H9 (cell line): ENCODE measurements around the gene LRRC41. TPM values are rescaled to one million over a fixed set of nuclear protein-coding genes. Genes with fewer than 3 reads are reported as not detected.

Experiments
- DNase-seq: peaks from one replicate; pipeline ENCODE4 v3.0.0-alpha.2; 2017
- H2AFZ ChIP-seq: one replicate; pipeline ENCODE4 v1.6.1; 2013; ENCODE audit warnings: mild to moderate bottlenecking, low read length, control low read depth, moderate library complexity
- H2AK5ac ChIP-seq: 2 replicates; pipeline ENCODE4 v1.6.1; 2013; ENCODE audit warnings: low read length, control low read depth, mixed read lengths; ENCODE audit not compliant: insufficient read length
- H2BK120ac ChIP-seq: one replicate; pipeline ENCODE4 v1.6.1; 2013; ENCODE audit warnings: low read depth, mild to moderate bottlenecking, low read length, control low read depth, inconsistent platforms; ENCODE audit not compliant: poor library complexity, severe bottlenecking
- H2BK12ac ChIP-seq: 2 replicates; pipeline ENCODE4 v1.6.1; 2013; ENCODE audit warnings: low read length, control low read depth, mixed read lengths, low read depth; ENCODE audit not compliant: insufficient read length
- H2BK15ac ChIP-seq: 2 replicates; pipeline ENCODE4 v1.6.1; 2013; ENCODE audit warnings: low read depth, low read length, control low read depth
- H2BK20ac ChIP-seq: one replicate; pipeline ENCODE4 v1.6.1; 2013; ENCODE audit warnings: low read depth, mild to moderate bottlenecking, low read length, control low read depth, inconsistent platforms; ENCODE audit not compliant: poor library complexity, severe bottlenecking
- H2BK5ac ChIP-seq: 2 replicates; pipeline ENCODE4 v1.6.1; 2013; ENCODE audit warnings: low read length, control low read depth, mixed read lengths; ENCODE audit not compliant: insufficient read length
- H3K14ac ChIP-seq: 2 replicates; pipeline ENCODE4 v1.6.1; 2013; ENCODE audit warnings: low read length, control low read depth; ENCODE audit not compliant: insufficient read depth
- H3K18ac ChIP-seq: 2 replicates; pipeline ENCODE4 v1.6.1; 2013; ENCODE audit warnings: low read depth, mild to moderate bottlenecking, mixed read lengths, low read length, control low read depth; ENCODE audit not compliant: insufficient read length
- H3K23ac ChIP-seq: 2 replicates; pipeline ENCODE4 v1.6.1; 2013; ENCODE audit warnings: low read length, control low read depth, mixed read lengths, low read depth; ENCODE audit not compliant: insufficient read length
- H3K23me2 ChIP-seq: 2 replicates; pipeline ENCODE4 v1.6.1; 2013; ENCODE audit warnings: low read depth, mild to moderate bottlenecking, mixed read lengths, low read length, control low read depth; ENCODE audit not compliant: insufficient read length, poor library complexity, severe bottlenecking
- H3K27ac ChIP-seq: 2 replicates; pipeline ENCODE4 v1.5.1; 2013; ENCODE audit warnings: low read length, control low read depth, mixed read lengths, low read depth; ENCODE audit not compliant: insufficient read length
- H3K27me3 ChIP-seq: 2 replicates; pipeline ENCODE4 v1.6.1; 2013; ENCODE audit warnings: low read length, control low read depth, inconsistent platforms; ENCODE audit not compliant: insufficient read depth
- H3K4ac ChIP-seq: 2 replicates; pipeline ENCODE4 v1.6.1; 2013; ENCODE audit warnings: low read depth, mild to moderate bottlenecking, control low read depth, inconsistent platforms, low read length, moderate library complexity
- H3K4me1 ChIP-seq: 2 replicates; pipeline ENCODE4 v1.6.1; 2013; ENCODE audit warnings: low read length, control low read depth, inconsistent platforms; ENCODE audit not compliant: insufficient read depth
- H3K4me2 ChIP-seq: 2 replicates; pipeline ENCODE4 v1.6.1; 2013; ENCODE audit warnings: low read length, control low read depth, mixed read lengths; ENCODE audit not compliant: insufficient read length, insufficient read depth
- H3K56ac ChIP-seq: 2 replicates; pipeline ENCODE4 v1.6.1; 2013; ENCODE audit warnings: low read depth, mild to moderate bottlenecking, mixed read lengths, low read length, control low read depth; ENCODE audit not compliant: insufficient read length
- H3K79me1 ChIP-seq: 2 replicates; pipeline ENCODE4 v1.6.1; 2013; ENCODE audit warnings: low read depth, mild to moderate bottlenecking, moderate library complexity, low read length, control low read depth, inconsistent platforms; ENCODE audit not compliant: insufficient read depth, poor library complexity, severe bottlenecking
- H3K79me2 ChIP-seq: 2 replicates; pipeline ENCODE4 v1.6.1; 2013; ENCODE audit warnings: low read length, control low read depth, inconsistent platforms; ENCODE audit not compliant: insufficient read depth
- H3K9ac ChIP-seq: 2 replicates; pipeline ENCODE4 v1.6.1; 2013; ENCODE audit warnings: low read length, control low read depth, mixed read lengths; ENCODE audit not compliant: insufficient read length; ENCODE audit errors: extremely low read depth
- H3K9me3 ChIP-seq: one replicate; pipeline ENCODE4 v1.6.1; 2013; ENCODE audit warnings: low read depth, low read length, inconsistent platforms; ENCODE audit not compliant: control insufficient read depth
- H3T11ph ChIP-seq: one replicate; pipeline ENCODE4 v1.6.1; 2013; ENCODE audit warnings: mild to moderate bottlenecking, low read length, control low read depth, inconsistent platforms
- H4K20me1 ChIP-seq: one replicate; pipeline ENCODE4 v1.6.1; 2013; ENCODE audit not compliant: control insufficient read depth, insufficient read length, insufficient read depth
- H4K5ac ChIP-seq: 2 replicates; pipeline ENCODE4 v1.6.1; 2013; ENCODE audit warnings: low read depth, mild to moderate bottlenecking, mixed read lengths, low read length, control low read depth; ENCODE audit not compliant: insufficient read length
- H4K8ac ChIP-seq: replicated peaks from 2 replicates; pipeline ENCODE4 v1.6.1; 2013; ENCODE audit warnings: low read length, control low read depth, mixed read lengths, low read depth; ENCODE audit not compliant: insufficient read length
- H4K91ac ChIP-seq: 2 replicates; pipeline ENCODE4 v1.6.1; 2013; ENCODE audit warnings: low read depth, mild to moderate bottlenecking, moderate library complexity, mixed read lengths, low read length, control low read depth; ENCODE audit not compliant: insufficient read length
- H3K27ac Mint-ChIP-seq, 3 experiments: 2 replicates in 2 of 3; 3 replicates in 1 of 3; pipeline ENCODE4 v1.8.0; 2020 to 2021; ENCODE audit warnings: mixed read lengths in 3 of 3, mild to moderate bottlenecking in 1 of 3, moderate library complexity in 1 of 3
- H3K27me3 Mint-ChIP-seq: 2 replicates; pipeline ENCODE4 v1.8.0; 2021; ENCODE audit warnings: low read depth, mild to moderate bottlenecking, moderate library complexity, mixed read lengths
- H3K36me3 Mint-ChIP-seq, 3 experiments: 2 replicates in 2 of 3; 3 replicates in 1 of 3; pipeline ENCODE4 v1.8.0; 2020 to 2021; ENCODE audit warnings: low read depth in 3 of 3, mixed read lengths in 3 of 3; ENCODE audit not compliant: insufficient read depth in 1 of 3
- H3K4me1 Mint-ChIP-seq, 2 experiments: 2 replicates each; pipeline ENCODE4 v1.8.0; 2020; ENCODE audit warnings: mixed read lengths in 2 of 2
- H3K4me3 Mint-ChIP-seq, 2 experiments: 2 replicates in 1 of 2; 3 replicates in 1 of 2; pipeline ENCODE4 v1.8.0; 2020 to 2021; ENCODE audit warnings: mild to moderate bottlenecking in 2 of 2, mixed read lengths in 2 of 2, moderate library complexity in 1 of 2
- H3K9me3 Mint-ChIP-seq, 2 experiments: 2 replicates in 1 of 2; 3 replicates in 1 of 2; pipeline ENCODE4 v1.8.0; 2020; ENCODE audit warnings: mild to moderate bottlenecking in 2 of 2, mixed read lengths in 2 of 2, moderate library complexity in 1 of 2
- WGBS: extraction: QIAGEN DNeasy Blood & Tissue Kit; methylation state at CpG from one replicate; pipeline ENCODE4 v1.1.7; 2013; ENCODE audit warnings: missing lambda C conversion rate, low lambda C conversion rate, mixed read lengths; ENCODE audit not compliant: insufficient read length; ENCODE audit errors: extremely low coverage; 5-methylcytosine and 5-hydroxymethylcytosine counted together
- total RNA-seq: library from RNA; stranded (reverse); gene quantifications from 2 replicates; pipeline ENCODE4 v1.2.1, GENCODE V29; 2021
- TF ChIP-seq, protein P1 (sequence below): fragments of 200-600 bp; sonication (generic); conservative IDR thresholded peaks from 3 replicates; pipeline ENCODE4 v1.8.0; 2021; ENCODE audit warnings: antibody characterized with exemption, mild to moderate bottlenecking

The LRRC41 gene
- total RNA-seq, 1 experiment from 2014 or later = 62.6 TPM

DNA sequence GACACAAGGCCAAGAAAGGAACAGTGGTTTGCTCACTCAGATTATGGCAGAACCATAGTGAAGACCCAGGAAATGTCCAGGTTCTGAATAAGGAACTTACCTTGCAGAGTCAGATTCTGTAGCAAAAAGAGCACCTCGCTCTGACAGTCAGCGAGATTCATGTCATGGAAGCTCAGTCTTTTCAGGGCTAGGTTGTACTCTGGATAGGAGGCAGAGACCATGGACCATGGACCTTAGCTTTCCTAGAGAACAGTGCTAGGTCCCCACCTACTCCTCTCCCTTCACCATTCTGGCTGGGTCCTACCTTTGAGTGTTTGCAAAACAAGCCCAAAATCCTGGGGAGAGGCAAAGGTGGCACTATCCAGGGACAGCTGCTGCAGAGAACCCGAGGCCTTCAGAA lies 23.3 kb downstream of the LRRC41 start:
- H3K27me3 ChIP-seq = no peaks in the 10 kb centered on the region
- H2BK120ac ChIP-seq = no peak overlapping the region
- no peak for DNase-seq
- no peak overlapping the region for H2AK5ac ChIP-seq
- Mint-ChIP-seq H3K4me1 (0 out of 4 replicates have a peak, but pooled peaks cover 0 to 1% of the 10 kb centered on the region in 2 experiments), H3K27me3 (no peaks in the 10 kb centered on the region), H3K9me3 (no peaks in the 10 kb centered on the region), H3K36me3 (peaks cover 25 to 84% (median 79%) of the 10 kb centered on the region in 3 experiments; a peak in 6 of 7 replicates), H3K4me3 (no peak overlapping the region), H3K27ac (no peak overlapping the region)
- H3K27ac ChIP-seq = no peak overlapping the region
- H3K79me1 ChIP-seq = no peaks in the 10 kb centered on the region
- no peaks in the 10 kb centered on the region for H4K20me1 ChIP-seq
- H3K9me3 ChIP-seq = no peaks in the 10 kb centered on the region
- H3K79me2 ChIP-seq = no peaks in the 10 kb centered on the region
- no peak overlapping the region for H3K23ac ChIP-seq
- H2BK20ac ChIP-seq = no peak overlapping the region
- H3K4me2 ChIP-seq = no peak overlapping the region
- no CpG with 5 or more reads among the region's 3 CpGs for WGBS
- no peak overlapping the region for H3K4ac ChIP-seq
- no peak overlapping the region for H4K5ac ChIP-seq
- H2BK5ac ChIP-seq = no peak overlapping the region
- no peaks in the 10 kb centered on the region for H3K4me1 ChIP-seq
- no peak overlapping the region for H3K18ac ChIP-seq
- no peak overlapping the region for H2AFZ ChIP-seq
- no peak overlapping the region for H3T11ph ChIP-seq
- no peak overlapping the region for H4K91ac ChIP-seq
- no peaks in the 10 kb centered on the region for H3K23me2 ChIP-seq
- H3K56ac ChIP-seq = no peak overlapping the region
- H3K14ac ChIP-seq = no peak overlapping the region
- H2BK15ac ChIP-seq = no peak overlapping the region
- H3K9ac ChIP-seq = no peak overlapping the region
- H2BK12ac ChIP-seq = no peak overlapping the region
- TF ChIP-seq, protein P1, sequence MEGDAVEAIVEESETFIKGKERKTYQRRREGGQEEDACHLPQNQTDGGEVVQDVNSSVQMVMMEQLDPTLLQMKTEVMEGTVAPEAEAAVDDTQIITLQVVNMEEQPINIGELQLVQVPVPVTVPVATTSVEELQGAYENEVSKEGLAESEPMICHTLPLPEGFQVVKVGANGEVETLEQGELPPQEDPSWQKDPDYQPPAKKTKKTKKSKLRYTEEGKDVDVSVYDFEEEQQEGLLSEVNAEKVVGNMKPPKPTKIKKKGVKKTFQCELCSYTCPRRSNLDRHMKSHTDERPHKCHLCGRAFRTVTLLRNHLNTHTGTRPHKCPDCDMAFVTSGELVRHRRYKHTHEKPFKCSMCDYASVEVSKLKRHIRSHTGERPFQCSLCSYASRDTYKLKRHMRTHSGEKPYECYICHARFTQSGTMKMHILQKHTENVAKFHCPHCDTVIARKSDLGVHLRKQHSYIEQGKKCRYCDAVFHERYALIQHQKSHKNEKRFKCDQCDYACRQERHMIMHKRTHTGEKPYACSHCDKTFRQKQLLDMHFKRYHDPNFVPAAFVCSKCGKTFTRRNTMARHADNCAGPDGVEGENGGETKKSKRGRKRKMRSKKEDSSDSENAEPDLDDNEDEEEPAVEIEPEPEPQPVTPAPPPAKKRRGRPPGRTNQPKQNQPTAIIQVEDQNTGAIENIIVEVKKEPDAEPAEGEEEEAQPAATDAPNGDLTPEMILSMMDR = no peak
- no peak overlapping the region for H4K8ac ChIP-seq
